ENCODE measurements around the gene P2RX6.

DNA sequence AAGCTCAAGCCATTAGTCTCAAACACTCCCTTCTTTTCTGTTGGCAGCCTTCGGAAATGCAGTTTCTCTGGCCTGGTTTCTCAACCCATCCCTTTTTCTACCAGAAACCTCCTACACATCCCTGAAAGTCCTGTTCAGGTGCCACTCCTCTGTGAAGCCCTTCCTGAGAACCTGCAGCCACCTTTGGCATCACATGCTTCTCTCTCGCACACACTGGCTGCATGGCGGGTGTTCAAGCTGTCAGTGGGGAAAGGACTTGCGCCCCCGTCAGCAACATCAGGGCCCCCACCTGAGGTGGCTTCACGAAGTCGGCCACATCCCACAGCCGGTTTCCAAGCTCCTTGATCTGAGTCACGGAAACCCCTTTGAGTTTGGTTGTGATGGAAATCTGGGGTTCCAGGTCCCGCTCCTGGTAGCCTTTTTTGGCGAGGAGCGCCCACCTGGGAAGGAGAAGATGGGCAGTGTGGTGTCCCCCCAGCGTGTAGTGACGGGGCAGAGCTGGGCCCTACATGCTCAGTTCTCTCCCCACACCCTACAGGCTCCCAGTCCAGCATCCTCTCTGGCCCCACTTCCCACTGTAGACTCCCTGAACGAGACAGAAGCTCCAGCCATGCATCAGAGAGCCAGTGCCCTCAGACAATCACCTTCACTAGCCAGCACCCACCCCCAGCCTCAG is 29.0 kb downstream of the P2RX6 start:
- TF ChIP-seq FOXA1 (IDR thresholded peaks at IDR 0.05): no peak
- TF ChIP-seq SP1 (IDR thresholded peaks at IDR 0.05): no peak
- no peak for TF ChIP-seq LEF1 (IDR thresholded peaks at IDR 0.05; ENCODE audit: borderline replicate concordance)
- no peak for TF ChIP-seq FOXK2 (IDR thresholded peaks at IDR 0.05)
- no peak for TF ChIP-seq BHLHE40 (IDR thresholded peaks at IDR 0.05; ENCODE audit: borderline replicate concordance)
- no peak for TF ChIP-seq ELF4 (IDR thresholded peaks at IDR 0.05)
- TF ChIP-seq FOXM1 (IDR thresholded peaks at IDR 0.05; ENCODE audit: borderline replicate concordance): no peak
- TF ChIP-seq ZNF384 (IDR thresholded peaks at IDR 0.05): no peak
- no peak for TF ChIP-seq CTBP1 (IDR thresholded peaks at IDR 0.05; ENCODE audit: borderline replicate concordance)
- TF ChIP-seq HDGF (IDR thresholded peaks at IDR 0.05; ENCODE audit: borderline replicate concordance): no peak
- TF ChIP-seq TARDBP (IDR thresholded peaks at IDR 0.05): no peak
